Pancreas (tissue), 10 donors: ENCODE results near the gene GPR143. TPM values are rescaled to one million over a fixed set of nuclear protein-coding genes. Genes with fewer than 3 reads are reported as not detected.

Experiments
- ATAC-seq, 4 donors: fragments of 200-7000 bp; cut with Tn5 transposase; one replicate each; pipeline versions ENCODE4 v1.8.0 to v1.9.1; 2020; ENCODE audit warnings: mild to moderate bottlenecking in 4 of 4, moderate library complexity in 4 of 4
- DNase-seq, 6 donors: peaks; one replicate each; pipeline ENCODE4 v3.0.0-alpha.2; 2020
- FAIRE-seq: peaks from 2 replicates; lab custom pipeline; 2012; peaks lifted over from hg19 to GRCh38; lab: Jason Lieb, UNC
- H3K27ac ChIP-seq, 4 donors: fragments of 200-600 bp; sonication (generic); 1 replicate in 3 of 4; 2 replicates in 1 of 4; pipeline versions ENCODE4 v1.5.0 to v1.8.0; 2020
- H3K27me3 ChIP-seq, 4 donors: fragments of 200-600 bp; one replicate each; pipeline ENCODE4 v1.8.0; 2021
- H3K36me3 ChIP-seq, 3 donors: fragments of 200-600 bp; sonication (generic) in 1 of 3; one replicate each; pipeline versions ENCODE4 v1.5.0 to v1.8.0; 2020 to 2021
- H3K4me1 ChIP-seq, 3 donors: fragments of 200-600 bp; one replicate each; pipeline ENCODE4 v1.8.0; 2021
- H3K4me3 ChIP-seq, 4 donors: fragments of 200-600 bp; sonication (generic) in 2 of 4; one replicate each; pipeline versions ENCODE4 v1.5.0 to v1.8.0; 2020 to 2021
- H3K9me3 ChIP-seq, 4 donors: fragments of 200-600 bp; one replicate each; pipeline ENCODE4 v1.8.0; 2021
- CTCF ChIP-seq, 4 donors: fragments of 200-600 bp; sonication (generic) in 3 of 4; IDR thresholded peaks; one replicate each; pipeline versions ENCODE4 v1.5.0 to v1.8.0; 2021; ENCODE audit warnings: antibody characterized with exemption in 4 of 4
- WGBS, 2 donors: extraction: QIAGEN DNeasy Blood & Tissue Kit; methylation state at CpG; one replicate each; pipeline ENCODE4 v1.1.7; 2013; 5-methylcytosine and 5-hydroxymethylcytosine counted together
- intact Hi-C, 3 donors: fragments of 100-400 bp; cut with DNase I; formaldehyde crosslinking; loops; one replicate each; pipeline versions ENCODE4 v1.11.1 to v1.14.2; 2022
- polyA plus RNA-seq, 2 donors: library from polyadenylated mRNA; stranded (reverse); fragments of 200-250 nt; gene quantifications; one replicate each; pipeline ENCODE4 v1.2.3, GENCODE V29; 2013
- total RNA-seq, 6 donors: library from RNA; stranded (reverse); fragmentation: NEBNext Ultra II Directional in 4 of 6; extraction: Animal tissue kit (Norgen Biotek cat#: 25700) in 4 of 6; gene quantifications; one replicate each; pipeline versions ENCODE4 v1.2.1 to v1.2.4, GENCODE V29; 2021 to 2023
- donor health status: healthy with polysubstance abuse.
- donor health status: DM: no; HTN: no; CAD: no; lungs with moderate emphysema.
- donor health status: DM: no; HTN: no; CAD: no.
- donor health status: control.
- donor health status: control.
- donor health status: Bipolar disorder and iron deficiency.
- donor health status: DM: yes; HTN: yes; CAD: no.
- donor health status: DM: no; HTN: no; CAD: no.
- donor health status: DM: no; HTN: no; CAD: no.
- donor health status: DM: yes; HTN: yes; CAD: no.

GPR143 gene
- total and polyA plus RNA-seq, 8 donors, result 0.60 to 1.9 (median 1.1) TPM

- WGBS, 2 donors, result 50 to 70% methylated on average over 3 of the region's 3 CpGs
- ATAC-seq (no peak), DNase-seq (no peak), FAIRE-seq (no peak)
- Histone ChIP-seq H3K4me1 (no peaks in the 10 kb centered on the region), H3K9me3 (no peaks in the 10 kb centered on the region), H3K27ac (no peak overlapping the region), H3K4me3 (no peak overlapping the region), H3K27me3 (no peaks in the 10 kb centered on the region), H3K36me3 (no peaks in the 10 kb centered on the region)
- intact Hi-C loops, result no loop called here
- TF ChIP-seq CTCF (IDR thresholded peaks at IDR 0.05), result no peak
These were observed 19.3 kb downstream of the GPR143 start for GRCh38 chrX:9746148-9746888.

GRCh38 chrX:9745417-9746115 is 20.1 kb downstream of the GPR143 start:
- ATAC-seq, result no peak
- no peak overlapping the region for H3K27ac ChIP-seq
- 73 to 79% methylated on average over 11 of the region's 11 CpGs for WGBS, 2 donors
- no peaks in the 10 kb centered on the region for H3K36me3 ChIP-seq
- FAIRE-seq, result no peak
- DNase-seq, result no peak
- no peaks in the 10 kb centered on the region for H3K27me3 ChIP-seq
- TF ChIP-seq CTCF (IDR thresholded peaks at IDR 0.05), result no peak
- intact Hi-C loops, result no loop called here
- H3K9me3 ChIP-seq, result no peaks in the 10 kb centered on the region
- no peak overlapping the region for H3K4me3 ChIP-seq
- no peaks in the 10 kb centered on the region for H3K4me1 ChIP-seq

GRCh38 chrX:9739130-9739529 is 26.5 kb downstream of the GPR143 start:
- Histone ChIP-seq H3K27ac (no peak overlapping the region), H3K4me3 (no peak overlapping the region), H3K9me3 (no peaks in the 10 kb centered on the region), H3K27me3 (no peaks in the 10 kb centered on the region), H3K36me3 (no peaks in the 10 kb centered on the region), H3K4me1 (no peaks in the 10 kb centered on the region)
- intact Hi-C loops, result no loop called here
- no peak for TF ChIP-seq CTCF (IDR thresholded peaks at IDR 0.05)
- WGBS, 2 donors, result 65 to 78% methylated on average over 5 of the region's 5 CpGs
- FAIRE-seq (no peak), ATAC-seq (no peak), DNase-seq (no peak)

GRCh38 chrX:9738151-9738550 is 27.5 kb downstream of the GPR143 start:
- intact Hi-C loops, result no loop called here
- Histone ChIP-seq H3K4me3 (no peak overlapping the region), H3K27ac (no peak overlapping the region), H3K27me3 (no peaks in the 10 kb centered on the region), H3K4me1 (no peaks in the 10 kb centered on the region), H3K36me3 (no peaks in the 10 kb centered on the region), H3K9me3 (no peaks in the 10 kb centered on the region)
- no peak for TF ChIP-seq CTCF (IDR thresholded peaks at IDR 0.05)
- FAIRE-seq (no peak), ATAC-seq (no peak), DNase-seq (no peak)
- 72 to 77% methylated on average over 3 of the region's 3 CpGs for WGBS, 2 donors

- ATAC-seq (no peak), DNase-seq (no peak), FAIRE-seq (no peak)
- 71 to 78% methylated on average over 7 of the region's 7 CpGs for WGBS, 2 donors
- no peaks in the 10 kb centered on the region for H3K36me3 ChIP-seq
- no peak for TF ChIP-seq CTCF (IDR thresholded peaks at IDR 0.05)
- intact Hi-C loops, result no loop called here
- H3K4me3 ChIP-seq, result no peak overlapping the region
- H3K9me3 ChIP-seq, result no peaks in the 10 kb centered on the region
- no peak overlapping the region for H3K27ac ChIP-seq
- H3K27me3 ChIP-seq, result no peaks in the 10 kb centered on the region
- H3K4me1 ChIP-seq, result no peaks in the 10 kb centered on the region
These were observed 28.3 kb downstream of the GPR143 start for GRCh38 chrX:9737363-9737762.
